ENCODE measurements around the gene PPFIA3.
"Not testable (repeated sequence)": the region's sequence is repeated elsewhere in the genome, so short reads cannot be mapped to it uniquely, and the experiment has no call there.

Gene PPFIA3

DNA sequence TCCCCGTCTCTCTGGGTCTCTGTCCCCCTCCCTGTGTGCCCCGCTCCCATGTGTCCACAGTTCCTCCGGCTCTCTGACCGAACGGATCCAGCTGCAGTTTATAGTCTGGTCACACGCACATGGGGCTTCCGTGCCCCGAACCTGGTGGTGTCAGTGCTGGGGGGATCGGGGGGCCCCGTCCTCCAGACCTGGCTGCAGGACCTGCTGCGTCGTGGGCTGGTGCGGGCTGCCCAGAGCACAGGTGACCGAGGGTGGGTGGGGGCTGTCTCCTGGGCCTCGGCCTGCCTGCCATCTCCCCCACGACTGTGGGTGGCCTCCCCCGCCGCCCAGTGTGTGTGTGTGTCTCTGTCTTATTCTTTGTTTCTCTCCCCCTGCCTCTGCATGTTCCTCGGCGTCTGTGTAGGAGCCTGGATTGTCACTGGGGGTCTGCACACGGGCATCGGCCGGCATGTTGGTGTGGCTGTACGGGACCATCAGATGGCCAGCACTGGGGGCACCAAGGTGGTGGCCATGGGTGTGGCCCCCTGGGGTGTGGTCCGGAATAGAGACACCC, 48.6 kb downstream of the PPFIA3 start:
- intact Hi-C loops (cut with DNase I) = no loop called here
- peak in 2 of 10 donors; percentile 47 to 61 for DNase-seq

DNA sequence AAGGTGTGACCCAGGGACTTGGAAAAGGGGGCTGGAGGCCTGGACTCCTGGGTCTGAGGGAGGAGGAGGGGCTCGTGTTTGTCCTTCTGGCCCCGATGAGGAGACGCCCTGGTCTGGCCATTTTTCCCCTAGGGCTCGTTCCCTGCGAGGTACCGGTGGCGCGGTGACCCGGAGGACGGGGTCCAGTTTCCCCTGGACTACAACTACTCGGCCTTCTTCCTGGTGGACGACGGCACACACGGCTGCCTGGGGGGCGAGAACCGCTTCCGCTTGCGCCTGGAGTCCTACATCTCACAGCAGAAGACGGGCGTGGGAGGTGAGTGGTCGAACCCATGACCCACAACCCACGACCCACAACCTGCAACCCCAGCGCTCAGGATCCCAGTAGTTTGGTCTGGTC, 49.1 kb downstream of the PPFIA3 start:
- peak in 1 of 10 donors; percentile 78 for DNase-seq
- intact Hi-C loops (cut with DNase I) = no loop called here

DNA sequence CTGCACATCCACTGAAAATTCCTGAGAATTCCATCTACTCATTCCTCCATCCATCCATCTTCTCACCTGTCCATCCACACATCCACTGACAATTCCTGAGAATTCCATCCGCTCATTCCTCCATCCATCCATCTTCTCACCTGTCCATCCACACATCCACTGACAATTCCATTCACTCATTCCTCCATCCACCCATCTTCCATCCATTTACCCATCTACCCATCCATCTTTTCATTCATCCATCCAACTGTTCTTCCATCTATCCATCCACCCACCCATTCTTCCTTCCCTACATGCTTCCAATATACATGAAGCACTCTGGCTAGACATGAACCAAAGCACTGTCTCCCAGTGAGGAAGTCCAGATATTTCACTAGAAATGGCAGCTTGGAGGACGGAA, 53.9 kb downstream of the PPFIA3 start:
- intact Hi-C loops (cut with DNase I) = no loop called here
- no peak for DNase-seq

DNA sequence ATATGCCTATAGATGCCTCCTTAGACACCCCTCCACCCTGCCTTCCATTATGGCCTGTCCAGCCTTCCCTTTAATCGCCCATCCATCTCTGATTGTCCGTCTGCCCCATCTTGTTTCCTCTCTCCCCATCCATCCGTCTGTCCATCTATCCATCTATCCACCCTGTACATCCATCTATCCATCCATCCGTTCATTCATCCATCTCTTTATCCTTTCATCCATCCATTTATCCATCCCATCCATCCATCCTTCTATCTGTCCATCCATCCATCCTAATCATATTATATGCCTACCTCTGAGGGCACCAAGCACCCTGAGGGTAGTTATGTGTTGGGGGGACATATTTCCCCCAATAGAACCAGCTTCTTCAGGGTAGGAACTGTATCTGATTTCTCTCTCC, 61.3 kb downstream of the PPFIA3 start:
- intact Hi-C loops (cut with DNase I) = no loop called here
- DNase-seq = no peak

DNA sequence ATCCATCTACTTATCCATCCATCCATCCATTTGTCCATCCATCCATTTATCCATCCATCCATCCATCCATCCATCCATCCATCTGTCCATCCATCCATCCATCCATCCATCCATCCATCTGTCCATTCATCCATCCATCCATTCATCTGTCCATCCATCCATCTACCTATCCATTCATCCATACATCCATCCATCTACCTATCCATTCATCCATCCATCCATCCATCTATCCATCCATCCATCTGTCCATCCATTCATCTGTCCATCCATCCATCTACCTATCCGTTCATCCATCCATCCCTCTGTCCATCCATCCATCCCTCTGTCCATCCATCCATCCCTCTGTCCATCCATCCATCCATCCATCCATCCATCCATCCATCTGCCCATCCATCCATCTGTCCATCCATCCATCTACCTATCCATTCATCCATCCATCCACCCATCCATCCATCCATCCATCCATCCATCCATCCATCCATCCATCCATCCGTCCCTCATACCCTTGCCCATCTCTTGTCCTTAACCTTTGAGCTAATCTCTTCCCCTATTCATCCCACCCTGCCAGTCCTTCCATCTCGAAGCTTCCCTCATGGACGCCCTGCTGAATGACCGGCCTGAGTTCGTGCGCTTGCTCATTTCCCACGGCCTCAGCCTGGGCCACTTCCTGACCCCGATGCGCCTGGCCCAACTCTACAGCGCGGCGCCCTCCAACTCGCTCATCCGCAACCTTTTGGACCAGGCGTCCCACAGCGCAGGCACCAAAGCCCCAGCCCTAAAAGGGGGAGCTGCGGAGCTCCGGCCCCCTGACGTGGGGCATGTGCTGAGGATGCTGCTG, 62.9 kb downstream of the PPFIA3 start:
- intact Hi-C loops (cut with DNase I); DNase-seq: not testable (repeated sequence)

DNA sequence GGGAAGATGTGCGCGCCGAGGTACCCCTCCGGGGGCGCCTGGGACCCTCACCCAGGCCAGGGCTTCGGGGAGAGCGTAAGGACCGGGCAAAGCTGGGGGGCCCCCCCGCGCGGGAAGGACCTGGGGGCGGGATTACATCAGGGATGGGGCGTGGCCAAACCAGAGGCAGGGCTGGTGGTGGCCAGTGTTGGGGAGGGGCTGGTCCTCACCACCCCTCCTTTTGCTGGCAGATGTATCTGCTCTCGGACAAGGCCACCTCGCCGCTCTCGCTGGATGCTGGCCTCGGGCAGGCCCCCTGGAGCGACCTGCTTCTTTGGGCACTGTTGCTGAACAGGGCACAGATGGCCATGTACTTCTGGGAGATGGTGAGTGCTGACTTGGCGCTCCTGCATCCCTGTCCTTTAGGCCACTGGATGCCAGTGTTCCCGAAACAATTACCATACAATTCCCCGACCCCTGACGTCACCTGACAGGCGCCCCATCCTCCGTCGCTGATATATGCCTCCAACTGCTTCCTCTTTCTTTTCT, 63.6 kb downstream of the PPFIA3 start:
- intact Hi-C loops (cut with DNase I) = no loop called here
- peak in 1 of 10 donors; percentile 63 for DNase-seq

DNA sequence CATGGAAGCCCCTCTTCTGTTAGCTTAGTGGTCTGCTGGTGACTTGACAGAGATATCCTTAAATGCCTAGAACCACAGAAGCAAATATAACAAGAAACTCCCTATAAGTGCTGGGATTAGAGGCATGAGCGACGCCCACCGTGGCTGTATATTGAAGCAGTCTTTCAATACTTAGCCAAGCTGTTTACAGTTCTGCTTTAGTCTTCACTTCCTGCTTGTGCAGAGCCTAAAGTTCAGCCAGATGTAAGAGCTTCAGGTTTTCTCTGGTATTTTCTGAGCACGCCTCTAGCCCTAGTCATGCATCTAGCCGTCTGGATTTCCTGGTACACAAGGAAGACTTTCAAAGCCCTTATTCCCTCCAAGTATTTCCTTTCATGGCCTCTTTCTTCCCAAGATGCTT, 66.8 kb downstream of the PPFIA3 start:
- DNase-seq = peak in 1 of 10 donors; percentile 9
- intact Hi-C loops (cut with DNase I) = no loop called here

DNA sequence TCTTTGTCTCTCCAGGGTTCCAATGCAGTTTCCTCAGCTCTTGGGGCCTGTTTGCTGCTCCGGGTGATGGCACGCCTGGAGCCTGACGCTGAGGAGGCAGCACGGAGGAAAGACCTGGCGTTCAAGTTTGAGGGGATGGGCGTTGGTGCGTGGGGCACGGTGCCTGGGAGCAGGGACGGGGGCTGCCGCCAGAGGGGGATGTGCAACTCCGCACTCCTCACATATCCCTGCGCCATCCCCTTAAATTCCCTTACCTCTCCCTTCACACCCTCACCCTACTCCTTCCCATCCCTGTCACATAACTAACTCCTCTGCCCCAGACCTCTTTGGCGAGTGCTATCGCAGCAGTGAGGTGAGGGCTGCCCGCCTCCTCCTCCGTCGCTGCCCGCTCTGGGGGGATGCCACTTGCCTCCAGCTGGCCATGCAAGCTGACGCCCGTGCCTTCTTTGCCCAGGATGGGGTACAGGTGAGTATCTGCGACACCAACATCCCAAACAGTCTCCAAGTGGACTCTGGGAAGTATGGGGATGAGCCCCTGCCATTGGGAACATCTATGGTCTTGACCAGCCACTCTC, 69.4 kb downstream of the PPFIA3 start:
- intact Hi-C loops (cut with DNase I) = no loop called here
- peak in 2 of 10 donors; percentile 28 to 60 for DNase-seq

DNA sequence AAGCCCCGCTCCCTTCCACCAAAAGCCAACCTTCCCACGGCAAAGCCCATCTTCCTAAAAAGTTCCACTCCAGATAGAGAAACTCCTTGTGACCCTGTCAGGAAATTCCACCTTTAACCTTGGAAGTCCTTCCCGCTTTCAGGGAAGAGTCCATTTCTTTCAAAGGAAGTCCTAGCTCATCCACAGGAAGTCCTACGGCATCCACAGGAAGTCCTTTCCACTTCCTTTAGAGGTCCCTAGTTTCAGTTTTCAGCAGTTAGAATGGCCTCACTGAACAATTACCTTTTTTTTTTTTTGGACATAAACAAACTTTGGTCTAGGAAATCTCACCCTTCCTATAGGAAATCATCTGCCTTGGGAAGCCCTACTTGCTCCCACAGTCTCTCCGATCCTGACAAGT, 69.9 kb downstream of the PPFIA3 start:
- intact Hi-C loops (cut with DNase I) = no loop called here
- peak in 1 of 10 donors; percentile 4 for DNase-seq

DNA sequence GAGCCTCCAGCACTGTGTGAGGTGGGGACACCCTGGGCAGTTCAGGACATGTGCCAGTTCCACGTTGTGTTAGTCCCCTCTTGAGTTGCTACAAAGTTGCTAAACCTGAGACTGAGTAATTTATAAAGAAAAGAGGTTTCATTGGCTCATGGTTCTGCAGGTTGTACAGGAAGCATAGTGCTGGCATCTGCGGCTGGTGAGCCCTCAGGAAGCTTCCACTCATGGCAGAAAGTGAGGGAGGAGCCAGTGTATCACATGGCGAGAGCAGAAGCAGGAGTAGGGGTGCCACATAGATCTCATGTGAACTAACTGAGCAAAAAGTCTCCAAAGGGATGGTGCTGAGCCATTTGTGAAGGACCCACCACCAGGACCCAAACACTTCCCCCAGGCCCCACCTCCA, 71.4 kb downstream of the PPFIA3 start:
- DNase-seq = peak in 1 of 10 donors; percentile 20
- intact Hi-C loops (cut with DNase I) = no loop called here

DNA sequence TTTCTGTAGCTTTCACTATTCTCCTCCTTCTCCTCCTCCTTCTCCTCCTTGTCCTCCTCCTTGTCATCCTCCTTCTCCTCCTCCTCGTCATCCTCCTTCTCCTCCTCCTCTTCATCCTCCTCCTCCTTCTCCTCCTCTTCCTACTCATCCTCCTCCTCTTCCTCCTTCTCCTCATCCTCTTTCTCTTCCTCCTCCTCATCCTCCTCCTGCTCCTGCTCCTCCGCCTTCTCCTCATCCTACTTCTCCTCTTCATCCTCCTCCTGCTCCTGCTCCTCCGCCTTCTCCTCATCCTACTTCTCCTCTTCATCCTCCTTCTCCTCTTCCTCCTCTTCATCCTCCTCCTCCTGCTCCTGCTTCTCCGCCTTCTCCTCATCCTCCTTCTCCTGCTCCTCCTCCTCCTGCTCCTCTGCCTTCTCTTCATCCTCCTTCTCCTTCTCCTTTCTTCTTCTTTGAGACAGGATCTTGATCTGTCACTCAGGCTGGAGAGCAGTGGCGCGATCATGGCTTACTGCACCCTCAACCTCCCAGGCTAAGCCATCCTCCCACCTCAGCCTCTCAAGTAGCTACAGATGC, 74.6 kb downstream of the PPFIA3 start:
- intact Hi-C loops (cut with DNase I) = no loop called here
- DNase-seq = peak in 2 of 10 donors; percentile 3 to 38

DNA sequence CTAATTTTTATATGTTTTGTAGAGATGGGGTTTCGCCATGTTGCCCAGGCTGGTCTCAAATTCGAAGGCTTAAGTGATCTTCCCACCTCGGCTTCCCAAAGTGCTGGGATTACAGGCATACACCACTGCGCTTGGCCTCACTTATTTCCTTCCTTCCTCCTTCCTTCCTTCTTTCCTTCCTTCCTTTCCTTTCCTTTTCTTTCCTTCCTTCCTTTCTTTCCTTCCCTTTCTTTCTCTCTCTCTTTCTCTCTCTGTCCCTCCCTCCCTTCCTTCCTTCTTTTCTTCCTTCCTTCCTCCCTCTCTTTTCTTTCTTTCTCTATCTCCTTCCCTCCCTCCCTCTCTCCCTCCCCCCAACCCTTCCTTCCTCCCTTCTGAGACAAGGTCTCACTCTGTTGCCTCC, 75.1 kb downstream of the PPFIA3 start:
- intact Hi-C loops (cut with DNase I) = no loop called here
- no peak for DNase-seq

DNA sequence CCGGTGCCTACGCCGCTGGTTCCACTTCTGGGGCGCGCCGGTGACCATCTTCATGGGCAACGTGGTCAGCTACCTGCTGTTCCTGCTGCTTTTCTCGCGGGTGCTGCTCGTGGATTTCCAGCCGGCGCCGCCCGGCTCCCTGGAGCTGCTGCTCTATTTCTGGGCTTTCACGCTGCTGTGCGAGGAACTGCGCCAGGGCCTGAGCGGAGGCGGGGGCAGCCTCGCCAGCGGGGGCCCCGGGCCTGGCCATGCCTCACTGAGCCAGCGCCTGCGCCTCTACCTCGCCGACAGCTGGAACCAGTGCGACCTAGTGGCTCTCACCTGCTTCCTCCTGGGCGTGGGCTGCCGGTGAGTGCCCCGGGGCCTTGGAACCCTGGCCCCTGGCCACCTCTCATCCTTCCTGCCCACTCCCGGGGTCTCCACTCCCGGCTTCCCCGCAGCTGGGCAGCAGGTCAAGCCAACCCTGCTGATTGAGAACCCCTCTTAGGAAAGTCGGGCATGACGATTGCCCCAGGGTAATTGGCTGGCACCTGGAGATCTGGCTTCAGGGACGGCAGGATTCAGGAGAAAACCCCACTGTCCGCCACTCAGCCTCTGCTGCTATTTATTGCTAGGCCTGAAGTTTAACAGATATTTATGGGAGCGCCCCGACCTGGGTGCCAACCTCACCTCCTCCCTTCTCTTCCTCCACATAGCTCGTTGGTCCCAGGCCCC, 77.3 kb downstream of the PPFIA3 start:
- intact Hi-C loops (cut with DNase I) = no loop called here

DNA sequence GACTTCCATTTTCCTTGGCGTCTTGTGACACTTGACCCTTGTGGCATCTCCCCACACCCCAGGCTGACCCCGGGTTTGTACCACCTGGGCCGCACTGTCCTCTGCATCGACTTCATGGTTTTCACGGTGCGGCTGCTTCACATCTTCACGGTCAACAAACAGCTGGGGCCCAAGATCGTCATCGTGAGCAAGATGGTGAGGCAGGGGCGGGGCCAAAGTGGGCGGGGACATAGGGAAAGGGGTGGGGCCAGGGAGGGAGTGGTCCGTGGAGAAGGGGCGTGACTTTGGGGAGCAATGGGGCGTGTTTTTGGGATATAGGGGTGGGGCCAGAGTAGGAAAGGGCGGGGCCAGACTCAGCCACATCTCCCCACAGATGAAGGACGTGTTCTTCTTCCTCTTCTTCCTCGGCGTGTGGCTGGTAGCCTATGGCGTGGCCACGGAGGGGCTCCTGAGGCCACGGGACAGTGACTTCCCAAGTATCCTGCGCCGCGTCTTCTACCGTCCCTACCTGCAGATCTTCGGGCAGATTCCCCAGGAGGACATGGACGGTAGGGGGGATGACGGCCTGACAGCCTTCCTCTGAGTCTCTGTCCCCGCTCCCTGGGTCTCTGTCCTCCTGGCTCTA, 81.0 kb downstream of the PPFIA3 start:
- intact Hi-C loops (cut with DNase I) = no loop called here
- DNase-seq = no peak

More for the DNA sequence above, 77.3 kb downstream of the PPFIA3 start:
- DNase-seq = peak in 9 of 10 donors; percentile 21 to 94 (median 63)

All from posterior cingulate gyrus (tissue), 11 donors.